ENCODE data around the gene USP35.

DNA sequence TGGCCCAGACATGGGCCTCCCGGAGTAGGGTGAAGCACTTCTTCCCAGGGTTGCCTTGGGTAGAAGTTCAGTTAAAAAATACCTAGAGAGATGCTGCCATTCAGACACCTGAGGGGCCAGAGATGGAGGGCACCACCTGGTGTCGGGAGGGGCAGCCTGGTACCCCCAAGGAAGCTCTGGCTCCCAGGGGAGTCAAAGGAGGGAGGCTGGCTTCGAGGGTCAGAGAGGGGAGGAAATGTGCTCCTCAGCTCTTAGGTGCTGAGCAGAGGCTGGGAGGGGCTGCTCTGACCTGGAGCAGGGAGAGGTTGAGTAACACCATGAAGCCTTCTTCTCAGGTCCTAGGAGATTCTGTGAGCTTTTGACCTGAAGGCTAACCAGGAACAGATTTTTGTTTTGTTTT is 1.1 kb downstream of the USP35 start:
- TF ChIP-seq POLR2A (IDR thresholded peaks at IDR 0.05; ENCODE audit: borderline replicate concordance, extremely low read depth, insufficient read depth, insufficient read length): no peak
- no peak for TF ChIP-seq CTCF (IDR thresholded peaks at IDR 0.05 in 2 of 3, conservative IDR thresholded peaks at IDR 0.05 in 1 of 3; ENCODE audit: borderline replicate concordance in 1 of 3, insufficient read depth in 1 of 3, low read depth in 2 of 3, low read length in 2 of 3)
- TF ChIP-seq, protein P1, sequence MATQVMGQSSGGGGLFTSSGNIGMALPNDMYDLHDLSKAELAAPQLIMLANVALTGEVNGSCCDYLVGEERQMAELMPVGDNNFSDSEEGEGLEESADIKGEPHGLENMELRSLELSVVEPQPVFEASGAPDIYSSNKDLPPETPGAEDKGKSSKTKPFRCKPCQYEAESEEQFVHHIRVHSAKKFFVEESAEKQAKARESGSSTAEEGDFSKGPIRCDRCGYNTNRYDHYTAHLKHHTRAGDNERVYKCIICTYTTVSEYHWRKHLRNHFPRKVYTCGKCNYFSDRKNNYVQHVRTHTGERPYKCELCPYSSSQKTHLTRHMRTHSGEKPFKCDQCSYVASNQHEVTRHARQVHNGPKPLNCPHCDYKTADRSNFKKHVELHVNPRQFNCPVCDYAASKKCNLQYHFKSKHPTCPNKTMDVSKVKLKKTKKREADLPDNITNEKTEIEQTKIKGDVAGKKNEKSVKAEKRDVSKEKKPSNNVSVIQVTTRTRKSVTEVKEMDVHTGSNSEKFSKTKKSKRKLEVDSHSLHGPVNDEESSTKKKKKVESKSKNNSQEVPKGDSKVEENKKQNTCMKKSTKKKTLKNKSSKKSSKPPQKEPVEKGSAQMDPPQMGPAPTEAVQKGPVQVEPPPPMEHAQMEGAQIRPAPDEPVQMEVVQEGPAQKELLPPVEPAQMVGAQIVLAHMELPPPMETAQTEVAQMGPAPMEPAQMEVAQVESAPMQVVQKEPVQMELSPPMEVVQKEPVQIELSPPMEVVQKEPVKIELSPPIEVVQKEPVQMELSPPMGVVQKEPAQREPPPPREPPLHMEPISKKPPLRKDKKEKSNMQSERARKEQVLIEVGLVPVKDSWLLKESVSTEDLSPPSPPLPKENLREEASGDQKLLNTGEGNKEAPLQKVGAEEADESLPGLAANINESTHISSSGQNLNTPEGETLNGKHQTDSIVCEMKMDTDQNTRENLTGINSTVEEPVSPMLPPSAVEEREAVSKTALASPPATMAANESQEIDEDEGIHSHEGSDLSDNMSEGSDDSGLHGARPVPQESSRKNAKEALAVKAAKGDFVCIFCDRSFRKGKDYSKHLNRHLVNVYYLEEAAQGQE (IDR thresholded peaks at IDR 0.05; ENCODE audit: low read depth): no peak
- TF ChIP-seq EZH2 (IDR thresholded peaks at IDR 0.05): no peak
- no peak for TF ChIP-seq RAD21 (IDR thresholded peaks at IDR 0.05; ENCODE audit: low read depth)
- TF ChIP-seq SRF (IDR thresholded peaks at IDR 0.05; ENCODE audit: low read depth): no peak
- TF ChIP-seq ZNF274 (IDR thresholded peaks at IDR 0.05; ENCODE audit: low read depth, low read length): no peak
- no peak for TF ChIP-seq FOSL1 (IDR thresholded peaks at IDR 0.05; ENCODE audit: low read depth)
- no peak for TF ChIP-seq ELF1 (IDR thresholded peaks at IDR 0.05; ENCODE audit: borderline replicate concordance, low read depth)
- TF ChIP-seq, protein P2, sequence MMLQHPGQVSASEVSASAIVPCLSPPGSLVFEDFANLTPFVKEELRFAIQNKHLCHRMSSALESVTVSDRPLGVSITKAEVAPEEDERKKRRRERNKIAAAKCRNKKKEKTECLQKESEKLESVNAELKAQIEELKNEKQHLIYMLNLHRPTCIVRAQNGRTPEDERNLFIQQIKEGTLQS (IDR thresholded peaks at IDR 0.05): no peak
- TF ChIP-seq EGR1 (IDR thresholded peaks at IDR 0.05; ENCODE audit: low read depth): no peak
- TF ChIP-seq TCF7L2 (IDR thresholded peaks at IDR 0.05; ENCODE audit: borderline replicate concordance, extremely low read depth, insufficient read depth, insufficient read length): no peak
- no peak for TF ChIP-seq JUND (IDR thresholded peaks at IDR 0.05)
- no peak for TF ChIP-seq MAX (IDR thresholded peaks at IDR 0.05)
